Transverse colon (tissue), 4 donors: Measurements from ENCODE around the gene CREB5.

Experiments
- POLR2AphosphoS5 ChIP-seq, 3 donors: sonication (generic); formaldehyde crosslinking; IDR thresholded peaks; one replicate each; pipeline ENCODE4 v1.6.1; 2016; ENCODE audit warnings: antibody characterized with exemption in 3 of 3
- TF ChIP-seq, protein P1 (sequence below), 5 experiments: fragments of 200-600 bp in 3 of 5; fragments of 450-650 bp in 2 of 5; sonication (generic) in 3 of 5; IDR thresholded peaks; 1 replicate in 2 of 5; 2 replicates in 3 of 5; pipeline ENCODE4 v1.5.1; 2016 to 2017; ENCODE audit warnings: antibody characterized with exemption in 5 of 5, inconsistent platforms in 3 of 5, mild to moderate bottlenecking in 2 of 5, moderate library complexity in 1 of 5

DNA sequence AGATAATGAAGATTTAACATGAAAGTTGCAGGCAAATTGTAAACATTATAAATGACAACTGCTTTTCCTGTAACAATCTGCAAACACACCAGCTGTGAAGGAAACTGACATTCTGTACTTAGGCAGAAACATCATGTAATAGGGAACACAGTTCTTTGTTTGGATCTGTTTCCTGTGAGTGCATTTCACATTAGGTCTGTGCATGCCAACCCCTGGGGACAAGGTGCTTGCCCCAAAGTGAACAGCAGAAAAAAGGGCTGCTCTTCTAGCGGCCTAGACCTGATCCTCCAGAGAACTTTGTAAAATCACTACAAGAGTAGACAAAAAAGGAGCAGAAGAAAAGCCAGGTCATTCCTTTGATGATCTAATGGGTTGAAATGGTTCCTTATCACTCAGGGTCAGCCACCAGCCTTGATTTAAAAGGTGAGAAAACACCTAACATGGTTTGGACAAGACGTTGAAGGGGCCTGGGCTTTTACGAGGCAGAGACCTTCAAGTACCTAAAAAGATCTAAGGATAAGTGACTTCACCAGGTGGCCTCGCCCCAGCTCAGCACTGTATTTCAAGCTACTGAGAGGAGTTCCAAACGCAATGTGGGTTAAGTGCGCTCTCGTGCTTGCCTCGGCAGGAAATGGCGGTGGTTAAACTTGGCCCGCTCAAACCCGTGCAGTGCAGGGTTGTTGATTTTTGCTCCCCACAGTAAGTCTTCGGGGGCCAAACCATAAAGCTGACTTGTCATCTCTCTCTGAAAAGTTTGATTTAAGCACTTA, 249.7 kb downstream of the CREB5 start:
- TF ChIP-seq, protein P1, sequence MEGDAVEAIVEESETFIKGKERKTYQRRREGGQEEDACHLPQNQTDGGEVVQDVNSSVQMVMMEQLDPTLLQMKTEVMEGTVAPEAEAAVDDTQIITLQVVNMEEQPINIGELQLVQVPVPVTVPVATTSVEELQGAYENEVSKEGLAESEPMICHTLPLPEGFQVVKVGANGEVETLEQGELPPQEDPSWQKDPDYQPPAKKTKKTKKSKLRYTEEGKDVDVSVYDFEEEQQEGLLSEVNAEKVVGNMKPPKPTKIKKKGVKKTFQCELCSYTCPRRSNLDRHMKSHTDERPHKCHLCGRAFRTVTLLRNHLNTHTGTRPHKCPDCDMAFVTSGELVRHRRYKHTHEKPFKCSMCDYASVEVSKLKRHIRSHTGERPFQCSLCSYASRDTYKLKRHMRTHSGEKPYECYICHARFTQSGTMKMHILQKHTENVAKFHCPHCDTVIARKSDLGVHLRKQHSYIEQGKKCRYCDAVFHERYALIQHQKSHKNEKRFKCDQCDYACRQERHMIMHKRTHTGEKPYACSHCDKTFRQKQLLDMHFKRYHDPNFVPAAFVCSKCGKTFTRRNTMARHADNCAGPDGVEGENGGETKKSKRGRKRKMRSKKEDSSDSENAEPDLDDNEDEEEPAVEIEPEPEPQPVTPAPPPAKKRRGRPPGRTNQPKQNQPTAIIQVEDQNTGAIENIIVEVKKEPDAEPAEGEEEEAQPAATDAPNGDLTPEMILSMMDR (IDR thresholded peaks at IDR 0.05) = no peak
- no peak for TF ChIP-seq POLR2AphosphoS5 (IDR thresholded peaks at IDR 0.05)
